GM12873 (cell line): Measurements from ENCODE around the gene MAP3K8.

Experiments used
- TF ChIP-seq, protein P1 (sequence below): IDR thresholded peaks from 2 replicates; pipeline ENCODE4 v1.5.1; 2012; ENCODE audit warnings: low read depth, mild to moderate bottlenecking, moderate library complexity, low read length, control low read depth; ENCODE audit not compliant: insufficient read depth; ENCODE audit errors: missing control alignments

The MAP3K8 gene

DNA sequence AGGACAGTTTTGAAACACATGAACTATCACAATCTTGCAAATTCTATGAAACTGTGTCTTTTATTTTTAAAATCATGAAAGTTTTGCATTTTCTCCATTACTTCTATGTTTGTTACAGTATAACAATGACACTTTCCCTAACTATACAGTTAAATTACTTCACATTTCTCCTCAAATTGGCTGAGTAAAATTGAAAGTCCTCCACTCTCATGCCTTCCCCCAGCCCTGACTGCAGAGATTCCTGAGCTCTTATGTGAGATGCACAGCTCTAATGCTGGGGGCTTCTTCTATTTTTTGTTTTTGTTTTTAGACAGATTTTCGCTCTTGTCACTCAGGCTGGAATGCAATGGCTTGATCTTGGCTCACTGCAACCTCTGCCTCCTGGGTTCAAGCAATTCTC is 22.7 kb upstream of the MAP3K8 start:
- TF ChIP-seq, protein P1, sequence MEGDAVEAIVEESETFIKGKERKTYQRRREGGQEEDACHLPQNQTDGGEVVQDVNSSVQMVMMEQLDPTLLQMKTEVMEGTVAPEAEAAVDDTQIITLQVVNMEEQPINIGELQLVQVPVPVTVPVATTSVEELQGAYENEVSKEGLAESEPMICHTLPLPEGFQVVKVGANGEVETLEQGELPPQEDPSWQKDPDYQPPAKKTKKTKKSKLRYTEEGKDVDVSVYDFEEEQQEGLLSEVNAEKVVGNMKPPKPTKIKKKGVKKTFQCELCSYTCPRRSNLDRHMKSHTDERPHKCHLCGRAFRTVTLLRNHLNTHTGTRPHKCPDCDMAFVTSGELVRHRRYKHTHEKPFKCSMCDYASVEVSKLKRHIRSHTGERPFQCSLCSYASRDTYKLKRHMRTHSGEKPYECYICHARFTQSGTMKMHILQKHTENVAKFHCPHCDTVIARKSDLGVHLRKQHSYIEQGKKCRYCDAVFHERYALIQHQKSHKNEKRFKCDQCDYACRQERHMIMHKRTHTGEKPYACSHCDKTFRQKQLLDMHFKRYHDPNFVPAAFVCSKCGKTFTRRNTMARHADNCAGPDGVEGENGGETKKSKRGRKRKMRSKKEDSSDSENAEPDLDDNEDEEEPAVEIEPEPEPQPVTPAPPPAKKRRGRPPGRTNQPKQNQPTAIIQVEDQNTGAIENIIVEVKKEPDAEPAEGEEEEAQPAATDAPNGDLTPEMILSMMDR = no peak

DNA sequence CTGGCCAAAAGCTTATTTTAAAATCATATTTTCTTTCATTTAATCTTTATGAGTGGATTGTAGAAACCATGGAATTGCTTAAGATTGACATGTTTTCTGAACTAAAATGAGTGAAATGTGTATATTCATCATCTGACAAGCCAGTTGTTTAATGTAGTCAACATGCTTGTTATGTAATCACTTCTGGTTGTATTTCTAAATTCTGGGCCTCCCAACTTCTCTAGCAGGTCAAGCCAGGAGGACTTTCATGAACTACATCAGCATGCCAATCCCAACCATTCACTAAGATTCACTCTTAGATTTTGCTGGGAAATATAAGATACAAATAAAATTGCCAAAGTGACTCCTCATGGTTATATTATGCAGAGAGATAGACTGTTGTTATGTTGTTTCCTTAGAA is 21.1 kb upstream of the MAP3K8 start:
- TF ChIP-seq, protein P1 = no peak

DNA sequence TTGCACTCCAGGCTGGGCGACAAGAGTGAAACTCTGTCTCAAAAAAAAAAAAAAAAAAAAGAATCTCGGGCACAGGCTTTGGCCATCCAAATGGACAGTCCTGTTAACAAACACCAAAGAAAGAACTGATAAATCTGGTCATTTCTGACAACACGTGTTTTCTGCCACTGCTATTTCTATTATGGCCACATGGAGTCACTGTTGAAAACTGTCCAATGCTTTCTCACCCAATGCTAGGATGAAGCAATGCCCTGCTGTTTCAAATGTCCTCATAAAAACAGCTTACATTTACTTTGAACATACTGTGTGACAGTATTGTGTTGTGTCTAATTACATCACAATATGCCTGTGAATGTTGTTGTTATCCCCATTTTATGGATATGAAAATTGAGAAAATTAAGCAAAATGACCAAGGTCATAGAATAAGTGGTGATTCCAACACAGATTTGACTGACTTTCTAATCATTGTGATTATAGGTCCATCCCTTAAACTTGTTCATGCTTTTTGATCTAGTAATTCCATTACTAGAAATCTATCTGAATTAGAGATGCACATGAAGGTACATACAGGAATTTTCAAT is 19.9 kb upstream of the MAP3K8 start:
- TF ChIP-seq, protein P1 = peak; percentile 76

DNA sequence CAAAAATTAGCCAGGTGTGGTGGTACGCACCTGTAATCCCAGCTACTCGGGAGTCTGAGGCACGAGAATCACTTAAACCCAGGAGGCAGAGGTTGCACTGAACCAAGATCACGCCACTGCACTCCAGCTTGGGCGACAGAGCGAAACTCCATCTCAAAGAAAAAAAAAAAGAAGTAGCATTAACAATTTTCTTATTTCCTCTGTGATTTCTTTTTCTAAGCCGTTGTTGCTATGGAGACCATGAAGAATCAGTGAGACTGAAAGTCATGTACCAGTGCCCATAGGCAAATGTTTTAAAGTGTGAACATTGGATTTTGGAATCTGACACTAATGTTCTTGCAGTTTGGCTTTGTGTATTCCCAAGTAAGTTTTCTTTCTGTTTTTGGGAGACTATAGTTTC is 18.4 kb upstream of the MAP3K8 start:
- TF ChIP-seq, protein P1 = no peak

DNA sequence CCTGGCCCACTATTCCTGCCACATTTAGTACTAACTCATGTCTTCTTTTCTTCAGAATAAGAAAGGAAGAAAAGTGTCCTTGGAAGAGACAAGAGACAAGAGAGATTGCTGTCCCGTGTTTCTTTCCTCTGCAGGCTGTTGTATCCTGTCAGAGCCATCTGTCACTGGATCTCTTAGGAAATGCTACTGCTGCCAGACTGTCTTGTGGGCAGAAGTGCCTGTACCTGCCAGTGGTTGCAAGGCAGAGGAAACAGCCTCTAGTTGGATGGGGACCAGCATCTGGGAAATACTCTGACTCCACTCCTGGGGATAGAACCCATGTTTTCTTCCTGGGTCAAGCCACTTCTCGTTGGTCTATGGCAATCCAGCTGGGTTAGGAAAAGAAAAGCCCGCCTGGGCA is 16.7 kb upstream of the MAP3K8 start:
- TF ChIP-seq, protein P1 = no peak

DNA sequence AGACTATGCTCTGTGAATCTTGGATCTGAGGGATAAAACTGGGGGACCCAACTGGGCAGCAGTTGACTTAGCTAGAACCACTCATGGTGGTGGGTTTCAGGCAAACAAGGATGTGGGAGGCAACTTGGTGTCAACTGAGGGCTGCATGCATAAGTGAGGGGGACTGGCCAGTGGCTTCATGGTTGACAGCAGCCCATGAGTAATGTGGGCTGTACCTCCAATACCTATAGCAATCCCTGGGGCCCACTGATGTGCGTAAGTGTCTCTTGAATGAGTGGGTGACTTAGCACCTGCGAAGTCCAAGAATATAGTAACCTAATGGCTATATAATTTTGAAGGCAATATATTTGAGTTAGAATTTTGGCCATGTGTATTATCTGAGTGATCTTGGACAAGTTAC is 13.7 kb upstream of the MAP3K8 start:
- TF ChIP-seq, protein P1 = no peak

DNA sequence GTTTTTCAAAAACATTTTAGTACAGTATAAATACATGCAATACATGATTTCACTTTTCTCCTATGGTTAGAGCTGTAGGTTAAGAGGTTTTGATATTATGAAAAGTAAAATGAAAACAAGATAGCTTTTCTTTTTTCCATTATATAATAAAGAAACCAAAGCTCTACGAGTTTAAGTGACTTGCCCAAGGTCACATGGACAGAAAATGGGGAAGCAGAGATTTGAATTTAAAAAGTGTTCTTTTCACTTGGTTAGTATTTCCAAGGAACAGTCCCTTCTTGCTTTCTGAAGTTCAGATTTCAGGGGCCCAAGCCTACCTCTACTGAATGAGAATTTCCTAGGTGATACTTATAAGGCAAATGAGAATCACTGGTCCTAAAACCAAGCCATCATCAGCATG is 13.2 kb upstream of the MAP3K8 start:
- TF ChIP-seq, protein P1 = no peak

DNA sequence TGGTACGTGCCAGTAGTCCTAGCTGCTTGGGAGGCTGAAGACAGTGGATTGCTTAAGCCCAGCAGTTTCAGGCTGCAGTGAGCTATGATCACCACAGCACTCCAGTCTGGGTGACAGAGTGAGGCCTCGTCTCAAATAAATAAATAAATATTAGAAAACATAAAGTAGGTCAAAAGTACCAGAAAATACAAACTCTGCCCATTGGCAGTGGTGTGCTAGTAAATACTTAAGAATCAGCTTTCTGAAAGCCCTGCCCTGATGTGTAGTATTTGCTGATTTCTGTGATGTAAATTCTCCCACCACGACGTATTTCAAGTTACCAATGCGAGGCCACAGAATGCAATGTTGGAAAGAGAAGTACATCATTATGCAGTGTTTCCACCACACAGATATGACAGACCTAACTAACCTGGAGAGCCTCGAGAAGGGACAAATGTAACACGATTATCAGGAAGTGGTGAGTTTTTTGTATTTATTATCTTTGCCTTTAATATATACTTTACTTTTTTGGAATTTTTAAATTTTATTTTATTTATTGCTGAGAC is 11.8 kb upstream of the MAP3K8 start:
- TF ChIP-seq, protein P1 = no peak
